Right ventricle myocardium inferior (tissue), 1 donor: ENCODE measurements around the gene MORC2. TPM values are rescaled to one million over a fixed set of nuclear protein-coding genes. Genes with fewer than 3 reads are reported as not detected.
A peak's percentile ranks its signal among the peaks of the same experiment; 100 is the strongest.

Experiments
- ATAC-seq: fragments of 200-7000 bp; cut with Tn5 transposase; one replicate; pipeline ENCODE4 v1.9.1; 2020; ENCODE audit warnings: mild to moderate bottlenecking, moderate library complexity
- DNase-seq: peaks from one replicate; pipeline ENCODE4 v3.0.0; 2021; ENCODE audit errors: missing footprints
- intact Hi-C: fragments of 100-400 bp; cut with DNase I; formaldehyde crosslinking; loops from one replicate; pipeline ENCODE4 v1.11.0; 2022
- total RNA-seq: library from RNA; stranded (reverse); fragmentation: NEBNext Ultra II Directional; extraction: Animal tissue kit (Norgen Biotek cat#: 25700); gene quantifications from one replicate; pipeline ENCODE4 v1.2.1, GENCODE V29; 2021
- donor health status: DM: no; HTN: yes; CAD: no; lungs with severe emphysema.

The MORC2 gene
- total RNA-seq, 1 donor from 2014 or later = 17.3 TPM

DNA sequence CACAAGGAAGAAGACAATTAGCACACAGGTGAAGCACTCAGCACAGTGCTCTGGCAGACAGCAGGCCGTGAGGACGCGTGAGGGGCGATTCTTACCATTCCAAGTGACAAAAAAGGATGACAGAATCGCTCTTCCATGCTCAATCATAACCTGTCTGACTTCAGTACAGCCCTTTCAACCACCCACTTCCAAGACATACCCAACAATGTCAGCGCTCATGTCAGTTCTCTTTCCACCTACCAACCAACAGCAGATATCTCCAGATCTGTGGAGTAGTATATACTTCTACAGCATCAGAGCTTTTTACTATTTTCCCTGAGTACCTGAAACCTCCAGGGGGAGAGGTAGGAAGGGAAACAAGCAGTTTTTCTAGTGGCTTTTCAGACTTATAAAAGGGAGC is 40.2 kb downstream of the MORC2 start:
- intact Hi-C loops = no loop called here
- no peak for DNase-seq
- no peak for ATAC-seq

DNA sequence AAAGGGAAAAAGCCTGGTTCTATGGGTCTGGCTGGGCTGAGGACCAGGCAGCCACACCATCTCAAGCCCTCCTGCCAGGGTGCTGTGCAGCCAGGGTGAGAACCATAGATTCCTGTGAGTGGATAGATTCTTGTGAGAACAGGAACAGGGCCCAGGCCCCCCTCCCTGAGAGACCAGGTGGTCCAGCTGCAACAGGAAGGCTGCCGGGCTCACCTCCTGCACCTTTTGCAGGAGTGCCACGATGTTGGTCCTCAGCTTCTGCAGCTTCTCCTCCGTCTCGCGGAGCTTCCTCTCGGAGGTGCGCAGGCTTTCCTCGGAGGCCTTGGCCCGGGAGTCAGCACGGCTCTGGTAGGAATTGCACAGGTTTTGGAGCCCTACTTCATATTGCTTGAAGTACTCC is 40.8 kb downstream of the MORC2 start:
- intact Hi-C loops = no loop called here
- DNase-seq (no peak), ATAC-seq (no peak)

DNA sequence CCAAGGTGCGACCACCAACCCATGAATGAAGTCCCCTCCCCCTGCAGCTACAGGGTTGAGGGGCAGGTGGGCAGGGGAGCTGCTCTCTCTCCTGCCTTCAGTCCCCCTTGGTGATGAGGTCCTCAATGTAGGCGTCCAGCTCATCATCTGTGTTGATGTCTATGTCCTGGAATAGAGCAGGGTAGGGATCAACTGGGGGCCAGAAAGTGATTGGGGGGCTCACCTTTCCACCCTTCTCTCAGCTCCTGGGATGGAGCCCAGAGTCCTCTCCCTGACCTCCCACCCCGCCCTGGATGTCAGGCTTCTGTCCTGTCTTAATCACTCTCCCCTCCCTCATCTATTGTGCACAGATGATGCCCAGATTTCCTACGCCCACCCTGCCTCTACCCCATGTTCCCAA is 41.9 kb downstream of the MORC2 start:
- DNase-seq = no peak
- no peak for ATAC-seq
- intact Hi-C loops = no loop called here

DNA sequence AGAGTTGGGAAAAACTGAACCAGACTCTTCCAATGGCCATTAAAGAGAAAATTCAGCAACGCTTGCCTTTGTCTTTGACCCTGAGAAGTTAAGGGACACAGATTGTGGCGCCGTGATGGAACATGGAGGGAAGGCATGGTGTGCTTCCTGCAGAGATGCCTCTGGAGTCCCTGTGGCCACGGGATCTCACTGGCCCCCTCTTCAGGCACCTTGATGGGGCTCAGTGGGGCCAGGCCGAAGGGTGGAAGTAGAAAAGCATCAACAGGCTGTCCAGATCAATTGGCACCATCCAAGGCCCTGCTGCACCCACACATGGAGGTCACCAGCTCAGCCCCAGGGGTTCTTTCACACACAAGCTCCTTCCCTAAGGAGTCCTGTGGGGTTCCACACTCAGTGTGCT is 42.9 kb downstream of the MORC2 start:
- ATAC-seq = no peak
- DNase-seq = no peak
- intact Hi-C loops = no loop called here

DNA sequence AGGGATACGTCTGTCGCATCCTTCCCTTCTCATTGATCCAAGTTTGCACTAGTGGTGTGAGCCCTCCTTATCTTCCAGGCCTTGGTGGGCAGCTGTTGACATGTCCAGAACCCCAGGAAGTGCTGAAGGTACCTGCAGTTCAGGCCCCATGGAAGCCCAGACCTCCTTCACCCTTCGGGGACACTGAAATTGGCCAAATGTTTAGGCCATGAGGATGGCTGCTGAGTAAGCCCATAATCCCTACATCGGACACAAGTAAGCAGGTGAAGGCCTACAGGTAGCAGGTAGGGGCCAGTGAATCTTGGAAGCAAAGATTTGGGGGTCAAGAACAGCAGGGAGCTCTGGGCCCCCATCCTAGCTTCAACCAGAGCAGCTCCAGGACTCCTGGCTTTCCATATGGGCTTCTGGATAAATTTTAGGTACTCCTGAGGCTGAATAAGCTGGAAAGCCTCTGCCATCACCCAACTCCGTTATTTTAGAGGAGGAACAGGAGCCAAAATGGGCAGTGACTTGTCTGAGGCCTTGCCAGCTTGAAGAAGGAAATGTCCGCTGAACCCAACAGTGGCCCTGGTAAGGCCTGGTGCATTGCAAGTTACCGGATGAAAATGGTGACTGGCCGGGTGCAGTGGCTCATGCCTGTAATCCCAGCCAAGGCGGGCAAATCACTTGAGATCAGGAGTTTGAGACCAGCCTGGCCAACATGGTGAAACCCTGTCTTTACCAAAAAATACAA is 45.2 kb downstream of the MORC2 start:
- ATAC-seq (no peak), DNase-seq (no peak)
- intact Hi-C loops = loop anchor here (5.0 kb wide), 1 partner anchor 291 kb away; no protein-coding TSS in a partner anchor

DNA sequence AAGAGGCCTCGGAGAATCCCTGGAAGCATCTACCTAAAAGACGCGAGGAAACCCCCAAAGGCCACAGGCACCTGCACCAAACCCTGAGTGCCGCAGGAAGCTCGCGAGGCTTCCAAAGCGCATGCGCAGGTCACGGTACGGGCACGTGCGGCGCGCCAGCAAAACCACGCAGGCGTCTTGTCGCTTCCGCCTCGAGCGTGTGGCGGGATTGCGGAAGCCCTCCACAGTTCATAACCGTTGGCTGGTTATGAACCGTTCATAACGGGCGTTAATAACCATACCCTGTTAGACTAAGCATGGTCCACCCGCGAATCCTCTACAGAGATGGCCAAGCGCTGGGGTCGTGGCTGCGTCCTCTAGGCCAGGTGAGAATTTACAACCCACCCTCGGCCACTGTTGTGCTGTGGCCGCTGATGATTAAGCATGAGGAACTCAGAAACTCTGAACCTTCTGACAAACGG is 46.4 kb downstream of the MORC2 start:
- intact Hi-C loops = loop anchor here (5.0 kb wide), 1 partner anchor 290 kb away; no protein-coding TSS in a partner anchor
- no peak for DNase-seq
- peak; percentile 56 for ATAC-seq

DNA sequence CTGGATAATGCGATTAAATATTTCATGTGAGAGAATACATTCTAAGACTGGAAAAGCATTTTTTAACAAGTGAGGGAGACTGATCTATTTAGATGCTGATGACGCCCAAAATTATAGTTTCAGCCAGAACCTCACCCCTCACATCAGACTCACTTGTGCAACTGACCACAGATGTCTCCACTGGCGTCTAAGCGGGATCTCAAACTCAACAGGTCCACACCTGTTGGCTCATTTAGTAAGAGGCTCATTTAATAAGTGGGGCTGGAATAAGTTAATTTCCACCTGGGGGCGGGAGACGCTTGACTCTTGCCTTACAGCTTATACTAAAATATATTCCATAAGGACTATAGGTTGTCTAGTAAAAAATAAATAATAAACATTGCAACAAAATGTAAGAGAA is 47.5 kb downstream of the MORC2 start:
- intact Hi-C loops = loop anchor here (5.0 kb wide), 1 partner anchor 289 kb away; no protein-coding TSS in a partner anchor
- DNase-seq (no peak), ATAC-seq (no peak)

DNA sequence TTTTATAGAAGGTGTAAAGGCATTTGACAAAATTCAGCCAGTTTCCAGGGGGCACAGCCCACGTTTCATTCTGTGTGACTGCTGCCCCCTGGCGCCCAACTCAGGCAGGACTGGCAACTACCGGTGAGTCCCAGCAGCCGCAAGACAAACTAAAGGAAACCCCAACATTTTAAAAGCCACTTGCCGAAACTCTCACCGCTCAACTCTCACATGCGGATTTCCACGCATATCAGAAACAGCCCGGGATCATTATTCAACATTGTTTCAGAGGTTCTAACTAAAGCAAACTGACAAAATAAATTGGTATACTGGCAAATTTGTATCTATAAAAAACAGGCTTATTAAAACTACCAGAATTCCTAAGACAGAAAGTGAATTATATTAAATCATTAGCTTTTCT is 48.2 kb downstream of the MORC2 start:
- intact Hi-C loops = loop anchor here (1.0 to 5.0 kb wide), 2 partner anchors 157 to 288 kb away; no protein-coding TSS in a partner anchor
- ATAC-seq = peak; percentile 76

DNA sequence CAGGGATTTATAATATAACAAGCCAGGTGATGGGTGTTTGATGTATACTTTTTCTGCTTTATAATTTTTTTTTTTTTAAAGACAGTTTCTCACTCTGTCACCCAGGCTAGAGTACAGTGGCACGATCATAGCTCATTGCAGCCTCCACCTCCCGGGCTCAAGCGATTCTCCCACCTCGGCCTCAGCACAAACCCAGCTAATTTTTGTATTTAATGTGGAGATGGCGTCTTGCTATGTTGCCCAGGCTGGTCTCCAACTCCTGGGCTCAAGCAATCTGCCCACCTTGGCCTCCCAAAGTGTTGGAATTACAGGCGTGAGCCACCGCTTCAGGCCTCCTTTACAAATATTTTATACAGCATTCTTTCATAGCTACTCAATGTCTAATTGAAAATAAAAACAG is 48.6 kb downstream of the MORC2 start:
- DNase-seq = no peak
- ATAC-seq = no peak

More for the DNA sequence above, 48.2 kb downstream of the MORC2 start:
- peak; percentile 88 for DNase-seq

DNA sequence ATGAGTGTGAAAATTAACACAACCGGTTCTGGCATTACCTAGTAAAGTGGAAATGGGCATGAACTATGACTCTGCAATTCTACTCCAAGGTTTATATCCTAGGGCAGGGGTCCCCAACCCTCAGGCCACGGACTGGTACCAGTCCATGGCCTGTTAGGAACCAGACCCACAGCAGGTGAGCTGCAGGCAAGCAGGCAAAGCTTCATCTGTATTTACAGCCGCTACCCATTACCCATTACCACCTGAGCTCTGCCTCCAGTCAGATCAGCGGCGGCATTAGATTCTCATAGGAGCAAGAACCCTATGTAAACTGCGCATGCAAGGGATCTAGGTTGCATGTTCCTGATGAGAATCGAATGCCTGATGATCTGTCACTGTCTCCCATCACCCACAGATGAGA is 49.8 kb downstream of the MORC2 start:
- intact Hi-C loops = no loop called here
- ATAC-seq (no peak), DNase-seq (no peak)

More for the DNA sequence above, 48.6 kb downstream of the MORC2 start:
- intact Hi-C loops = loop anchor here (1.0 to 5.0 kb wide), 2 partner anchors 157 to 288 kb away; no protein-coding TSS in a partner anchor

DNA sequence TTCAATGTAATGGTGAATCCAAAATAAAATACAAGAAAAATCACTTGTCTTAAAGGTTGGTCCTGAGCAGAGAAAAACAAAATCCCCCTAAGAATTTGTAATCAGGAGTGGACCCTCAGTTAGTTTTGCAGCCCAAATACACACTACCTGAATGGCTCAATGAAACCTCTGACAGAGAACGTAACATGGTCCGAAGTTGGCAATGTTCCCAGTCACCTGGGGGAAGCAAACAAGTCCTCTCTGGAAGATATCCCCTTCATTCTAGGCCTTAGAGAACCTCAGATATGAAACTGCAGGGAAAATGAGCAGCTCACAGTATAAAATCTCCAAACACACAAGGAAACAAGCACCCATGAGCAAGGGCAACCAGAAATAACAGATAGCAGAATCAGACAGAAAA is 58.2 kb downstream of the MORC2 start:
- no peak for DNase-seq
- no peak for ATAC-seq
- intact Hi-C loops = no loop called here

DNA sequence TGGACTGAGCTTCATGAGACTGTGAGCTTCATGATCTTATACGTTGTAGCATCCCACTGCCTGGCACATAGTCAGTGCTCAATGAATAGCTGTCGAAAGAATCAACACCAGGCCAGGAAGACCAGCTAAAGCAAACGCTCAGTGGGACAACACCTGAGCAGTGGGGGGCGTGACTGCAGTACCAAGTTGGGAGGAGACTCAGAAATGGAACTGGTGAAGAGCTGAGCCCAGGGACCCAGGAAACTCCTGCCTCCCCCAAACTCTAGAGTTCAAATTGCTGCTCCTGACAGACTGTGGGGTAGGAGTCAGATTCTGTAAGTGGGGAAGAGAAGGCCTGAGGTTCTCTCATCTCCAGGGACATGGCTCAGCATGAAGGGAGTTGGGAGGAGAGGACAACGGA is 59.3 kb downstream of the MORC2 start:
- intact Hi-C loops = no loop called here
- ATAC-seq (no peak), DNase-seq (no peak)

DNA sequence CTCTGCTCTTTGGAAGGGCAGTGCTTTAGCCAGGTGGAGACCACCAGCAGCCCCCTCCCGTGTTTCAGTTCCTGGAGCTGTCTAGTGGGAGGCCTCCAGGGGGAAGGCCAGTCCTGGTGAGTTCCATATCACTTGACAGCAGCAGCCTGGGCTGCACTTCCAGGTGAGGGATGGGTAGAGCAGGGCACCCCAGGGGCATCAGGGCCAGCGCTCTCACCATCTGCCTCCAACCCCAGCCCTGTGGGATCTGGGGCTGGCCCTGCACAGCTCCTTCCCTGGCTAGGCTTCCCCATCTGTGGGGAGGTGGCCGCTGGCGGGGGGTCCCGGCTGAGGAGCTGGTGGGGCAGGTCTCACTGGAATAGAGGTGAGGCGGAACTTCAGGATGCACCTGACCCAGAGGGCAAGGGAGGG is 60.5 kb downstream of the MORC2 start:
- ATAC-seq (no peak), DNase-seq (no peak)
- intact Hi-C loops = no loop called here

DNA sequence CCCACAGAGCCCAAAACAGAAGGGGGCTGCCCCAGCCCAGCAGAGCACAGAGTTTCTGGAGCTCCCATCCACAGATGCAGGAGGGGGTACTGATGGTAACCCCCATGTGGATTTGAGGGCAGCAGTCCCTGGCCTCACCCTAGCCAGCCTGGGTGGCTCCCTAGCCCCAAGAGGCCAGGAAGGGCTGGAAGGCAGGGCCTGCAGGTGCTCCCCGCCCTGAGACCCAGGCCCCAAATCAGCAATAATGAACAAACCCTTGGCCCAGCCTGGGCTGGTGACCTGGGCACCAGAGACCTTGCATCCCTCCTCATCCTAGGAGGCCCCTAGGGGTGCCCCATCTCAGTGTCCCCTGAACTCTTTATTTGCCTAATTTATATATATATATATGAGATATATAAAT is 61.6 kb downstream of the MORC2 start:
- no peak for DNase-seq
- ATAC-seq = no peak
- intact Hi-C loops = no loop called here

DNA sequence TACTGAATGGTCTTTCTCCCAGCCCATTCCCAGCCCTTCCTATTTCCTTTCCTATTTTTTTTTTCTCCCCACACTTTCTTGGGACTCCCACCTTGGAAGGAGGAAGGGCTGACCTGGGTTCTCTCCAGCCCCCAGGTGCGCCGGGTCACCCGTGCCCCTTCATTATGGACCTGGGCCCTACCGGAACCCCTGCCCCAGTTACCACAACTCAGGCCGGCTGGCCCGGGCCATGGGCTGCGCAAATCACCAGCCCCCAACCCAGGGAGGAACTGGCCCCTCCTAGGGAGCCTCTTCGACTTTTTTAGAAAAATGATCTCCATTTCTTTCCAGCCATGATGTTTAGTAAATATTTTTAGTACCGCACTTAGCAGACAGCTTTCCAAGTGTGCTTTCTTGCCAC is 62.2 kb downstream of the MORC2 start:
- ATAC-seq (no peak), DNase-seq (no peak)
- intact Hi-C loops = no loop called here

DNA sequence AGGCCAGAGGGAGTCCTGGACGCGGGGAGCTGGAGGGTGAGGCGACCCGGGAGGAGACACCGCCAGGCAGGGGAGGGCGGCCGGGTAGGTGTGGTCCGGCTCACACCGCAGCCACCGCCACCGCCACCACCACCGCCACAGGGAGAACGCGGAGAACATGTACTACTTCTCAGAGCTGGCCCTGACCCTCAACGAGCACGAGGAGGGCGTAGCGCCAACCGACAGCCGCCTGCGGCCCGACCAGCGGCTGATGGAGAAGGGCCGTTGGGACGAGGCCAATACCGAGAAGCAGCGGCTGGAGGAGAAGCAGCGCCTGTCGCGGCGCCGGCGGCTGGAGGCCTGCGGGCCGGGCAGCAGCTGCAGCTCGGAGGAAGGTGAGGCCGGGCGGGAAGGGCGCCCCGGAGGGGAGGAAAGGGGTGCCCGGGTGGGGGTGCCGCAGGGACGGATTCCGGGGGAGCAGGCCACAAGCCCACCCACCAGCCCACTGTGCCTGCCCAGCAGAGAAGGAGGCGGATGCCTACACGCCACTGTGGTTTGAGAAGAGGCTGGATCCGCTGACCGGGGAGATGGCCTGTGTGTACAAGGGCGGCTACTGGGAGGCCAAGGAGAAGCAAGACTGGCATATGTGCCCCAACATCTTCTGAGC is 62.8 kb downstream of the MORC2 start:
- ATAC-seq = no peak
- no peak for DNase-seq

DNA sequence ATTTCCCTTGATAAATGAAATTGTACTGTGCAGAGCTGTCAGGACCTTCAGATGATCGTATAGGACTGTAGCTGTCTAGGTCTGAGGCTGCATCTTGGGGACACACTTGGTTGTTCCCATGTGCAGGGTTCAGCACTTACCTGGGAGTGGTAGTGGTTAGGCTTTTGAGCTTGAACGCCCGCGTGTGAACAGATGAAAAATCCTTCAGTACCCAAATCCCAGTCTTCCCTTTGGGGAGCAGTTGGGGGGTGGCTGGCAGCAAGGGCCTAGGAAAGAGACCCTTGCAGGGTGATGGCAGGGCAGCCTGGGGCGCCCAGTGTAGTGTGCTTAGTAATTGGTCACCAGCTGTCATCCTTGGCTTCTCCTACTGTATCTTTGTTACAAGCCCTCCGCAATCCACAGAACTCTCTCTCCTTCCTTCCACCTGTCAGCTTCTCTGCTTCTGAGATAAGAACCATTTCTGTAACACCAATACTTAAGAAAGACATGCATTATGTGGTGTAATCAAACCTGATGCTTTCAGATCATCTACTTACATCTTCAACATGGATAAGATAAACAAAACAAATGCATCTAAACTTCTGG is 64.6 kb downstream of the MORC2 start:
- no peak for ATAC-seq
- intact Hi-C loops = no loop called here
- DNase-seq = no peak

More for the DNA sequence above, 62.8 kb downstream of the MORC2 start:
- intact Hi-C loops = no loop called here

DNA sequence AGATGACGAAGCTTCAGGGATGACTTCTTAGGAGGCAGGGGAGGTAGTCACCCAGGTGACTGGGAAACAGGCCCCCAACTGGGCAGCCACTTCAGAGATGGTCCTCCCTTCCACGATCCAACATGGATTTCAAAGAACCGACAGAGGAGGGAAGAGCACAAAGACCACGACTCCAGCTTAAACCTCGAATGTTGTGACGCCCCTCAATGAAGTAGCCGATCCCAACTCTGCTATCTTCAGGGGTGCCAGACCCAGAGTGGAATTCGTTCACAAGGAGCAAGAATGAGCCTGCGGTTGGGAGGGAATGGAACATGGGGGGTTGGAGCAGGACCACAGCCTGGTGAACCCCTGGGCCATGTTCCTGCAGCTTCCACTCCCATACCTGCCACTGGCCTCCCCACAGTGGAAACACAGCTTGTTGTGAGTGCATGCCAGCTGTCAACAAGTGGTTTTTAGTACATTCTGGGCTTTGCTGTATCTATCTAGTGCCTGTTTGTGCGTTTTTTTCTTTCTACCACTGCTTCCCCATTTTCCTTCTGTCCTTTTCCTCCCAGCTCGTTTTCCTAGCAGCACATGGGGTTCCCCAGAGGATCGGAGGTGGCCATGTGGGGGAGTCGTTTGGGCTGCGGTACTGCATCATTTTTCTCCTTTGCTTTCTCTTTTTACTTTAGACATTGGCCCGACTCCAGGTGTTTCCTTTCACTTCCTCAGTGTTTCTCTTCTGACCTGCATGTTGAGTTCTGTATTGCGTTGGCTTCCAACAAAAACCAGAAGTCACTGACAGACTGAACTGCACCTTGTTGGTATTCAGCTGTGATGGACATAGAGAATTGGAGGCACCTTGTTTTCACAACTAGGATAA is 65.8 kb downstream of the MORC2 start:
- DNase-seq (no peak), ATAC-seq (no peak)
- intact Hi-C loops = no loop called here

DNA sequence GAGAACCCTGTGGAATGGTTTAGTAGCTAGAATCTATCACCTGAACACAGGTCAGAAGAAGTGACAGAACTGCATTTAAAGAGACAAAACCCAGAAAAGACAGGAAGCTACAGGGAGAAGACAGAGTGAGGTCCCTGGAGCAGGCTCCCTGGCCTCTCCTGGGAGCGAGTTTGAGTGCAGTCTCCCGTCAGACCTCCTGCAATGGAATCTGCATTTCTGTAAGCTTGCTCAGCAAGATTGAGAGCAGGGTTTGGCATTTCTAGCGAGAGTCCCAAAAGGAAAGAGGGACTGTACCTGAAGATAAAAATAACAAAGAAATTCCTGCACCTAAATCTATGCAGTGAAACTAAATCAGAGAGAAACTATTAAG is 74.2 kb downstream of the MORC2 start:
- DNase-seq (no peak), ATAC-seq (no peak)
- intact Hi-C loops = no loop called here
